RCC 7860 (cell line): Measurements from ENCODE around the gene PDLIM7.
"Not testable (repeated sequence)": the region's sequence is repeated elsewhere in the genome, so short reads cannot be mapped to it uniquely, and the experiment has no call there.

Experiments used
- DNase-seq: peaks from one replicate; pipeline ENCODE4 v3.0.0-alpha.2; 2015; ENCODE audit warnings: low spot score
- FAIRE-seq: peaks from 2 replicates; lab custom pipeline; 2012; peaks lifted over from hg19 to GRCh38; lab: Jason Lieb, UNC

PDLIM7 gene

DNA sequence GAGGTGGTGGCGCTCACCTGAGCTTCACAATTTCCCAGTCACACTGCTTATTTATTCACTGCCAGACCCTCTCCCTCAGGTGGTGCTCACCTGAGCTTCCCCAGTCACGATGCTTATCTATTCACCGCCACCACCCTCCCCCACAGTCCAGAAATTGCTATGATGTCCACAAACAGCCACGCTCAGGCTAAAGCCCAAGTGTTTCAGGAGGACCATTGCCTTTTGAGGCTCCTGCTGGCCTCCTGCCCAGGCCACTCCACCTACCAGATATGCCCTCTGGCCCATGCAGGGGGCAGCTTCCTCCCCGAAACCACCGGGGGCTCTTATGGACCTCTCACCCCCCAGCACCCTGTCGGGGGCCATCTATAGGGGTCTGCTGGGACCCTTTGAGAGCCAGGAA lies 4.6 kb downstream of the PDLIM7 start:
- DNase-seq (no peak), FAIRE-seq (no peak)

DNA sequence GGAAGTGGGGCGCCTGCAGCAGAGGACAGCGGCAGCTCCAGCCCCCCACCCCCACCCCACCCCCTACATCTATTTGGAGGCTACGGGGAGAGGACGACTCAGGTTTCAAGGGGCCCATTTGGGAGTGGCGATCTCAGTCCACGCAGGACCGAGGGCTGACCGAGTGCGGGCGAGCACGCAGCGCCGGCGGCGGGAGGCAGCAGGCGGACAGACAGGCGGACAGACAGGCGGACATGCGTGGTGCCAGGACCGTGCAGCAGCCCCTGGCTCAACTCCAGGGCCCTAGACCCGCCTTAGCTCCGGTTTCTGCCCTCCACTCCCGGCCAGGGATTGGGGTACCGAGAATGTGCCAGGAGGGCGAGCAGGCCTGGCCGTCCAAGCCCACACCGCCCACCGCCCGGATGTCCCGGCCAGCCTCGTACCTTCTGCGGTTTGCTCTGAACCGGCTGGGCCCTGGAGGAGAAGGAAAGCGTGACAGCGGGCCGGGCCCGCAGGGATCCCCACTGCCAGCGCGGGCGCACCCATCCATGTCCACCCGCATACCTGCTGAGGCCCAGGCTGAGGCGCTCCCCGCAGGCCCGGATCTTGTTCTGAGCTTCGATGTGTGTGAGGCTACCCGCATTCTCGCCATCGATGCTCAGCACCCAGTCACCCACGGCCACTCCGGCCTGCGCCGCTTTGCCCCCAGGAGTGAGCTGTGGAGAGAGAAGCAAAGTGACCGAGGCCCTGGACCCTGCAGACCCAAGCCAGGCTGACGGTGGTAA lies 5.2 kb downstream of the PDLIM7 start:
- FAIRE-seq (no peak), DNase-seq (no peak)

DNA sequence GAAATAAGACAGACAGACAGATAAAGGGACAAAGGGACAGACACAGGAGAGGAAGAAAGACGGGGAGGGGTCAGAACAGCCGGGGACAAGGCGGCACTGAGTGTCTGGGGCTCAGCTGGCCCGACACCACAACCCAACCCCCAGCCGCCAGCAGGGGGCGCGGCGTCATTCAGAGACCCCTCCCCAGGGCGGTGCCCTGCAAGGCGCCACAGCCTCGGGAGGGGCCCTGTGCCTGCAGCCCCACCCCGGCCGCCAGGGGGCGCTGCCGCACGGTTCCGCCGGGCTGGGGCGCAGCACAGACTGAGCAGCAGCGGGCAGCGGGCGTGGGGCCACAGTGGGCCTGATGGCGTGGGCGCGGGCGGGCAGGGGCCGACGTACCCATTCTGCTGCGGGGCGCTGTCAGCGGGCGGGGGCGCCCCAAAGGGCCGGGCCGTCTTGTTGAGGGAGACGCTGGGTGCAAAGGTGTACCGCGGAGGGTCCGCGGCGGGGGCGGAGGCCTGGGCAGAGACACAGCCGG lies 5.9 kb downstream of the PDLIM7 start:
- DNase-seq, result no peak
- FAIRE-seq, result no peak

DNA sequence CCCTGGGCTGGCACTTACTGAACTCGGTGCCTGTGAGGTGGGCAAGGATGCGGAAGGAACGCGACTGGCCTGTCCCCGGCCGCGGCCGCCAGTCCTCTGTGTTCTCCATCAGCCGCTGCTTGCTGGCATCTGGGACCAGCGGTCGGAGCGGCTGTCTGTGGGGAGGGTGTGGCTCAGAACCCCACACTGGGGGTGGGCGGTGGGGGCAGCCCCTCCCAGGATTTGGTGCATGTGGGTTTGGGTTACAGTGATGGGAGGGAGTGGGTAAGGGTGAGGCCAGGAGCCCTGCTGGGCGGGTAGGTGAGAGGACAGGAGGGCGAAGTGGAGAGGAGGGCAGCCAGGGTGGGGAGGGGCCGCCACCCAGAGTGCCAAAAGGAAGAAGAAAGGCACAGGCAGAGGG lies 6.4 kb downstream of the PDLIM7 start:
- FAIRE-seq (no peak), DNase-seq (no peak)

DNA sequence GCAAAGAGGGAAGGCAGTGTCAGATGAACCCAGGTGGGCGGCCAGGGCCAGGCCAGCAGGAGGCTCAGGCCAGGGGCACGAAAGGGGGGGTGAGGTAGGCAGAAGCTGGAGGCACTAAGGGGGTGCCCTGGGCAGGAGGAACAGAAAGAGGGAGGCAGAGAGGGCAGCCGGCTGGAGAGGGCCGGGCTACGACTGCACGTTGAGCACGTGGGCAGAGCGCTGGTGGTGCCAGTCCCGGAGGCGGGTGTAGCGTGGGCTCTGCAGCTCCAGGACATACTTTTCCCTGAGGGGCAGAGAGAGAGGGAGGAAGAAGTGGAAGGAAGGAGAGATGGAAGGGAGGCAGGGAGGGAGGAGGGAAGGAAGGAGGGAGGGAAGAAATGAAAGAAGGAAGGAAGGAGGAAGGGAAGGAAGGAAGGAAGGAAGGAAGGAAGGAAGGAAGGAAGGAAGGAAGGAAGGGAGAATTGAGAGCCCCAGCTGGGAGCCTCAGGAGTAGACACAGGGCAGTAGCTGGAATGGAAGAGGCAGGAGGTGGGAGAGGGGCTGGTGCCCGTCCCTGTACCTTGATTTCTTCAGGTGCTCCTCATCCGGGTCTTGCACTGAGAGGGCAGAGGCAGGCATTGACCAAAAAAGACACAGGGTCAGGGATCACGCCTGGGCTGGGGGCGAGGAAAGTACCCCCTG lies 7.0 kb downstream of the PDLIM7 start:
- FAIRE-seq (no peak), DNase-seq (no peak)

DNA sequence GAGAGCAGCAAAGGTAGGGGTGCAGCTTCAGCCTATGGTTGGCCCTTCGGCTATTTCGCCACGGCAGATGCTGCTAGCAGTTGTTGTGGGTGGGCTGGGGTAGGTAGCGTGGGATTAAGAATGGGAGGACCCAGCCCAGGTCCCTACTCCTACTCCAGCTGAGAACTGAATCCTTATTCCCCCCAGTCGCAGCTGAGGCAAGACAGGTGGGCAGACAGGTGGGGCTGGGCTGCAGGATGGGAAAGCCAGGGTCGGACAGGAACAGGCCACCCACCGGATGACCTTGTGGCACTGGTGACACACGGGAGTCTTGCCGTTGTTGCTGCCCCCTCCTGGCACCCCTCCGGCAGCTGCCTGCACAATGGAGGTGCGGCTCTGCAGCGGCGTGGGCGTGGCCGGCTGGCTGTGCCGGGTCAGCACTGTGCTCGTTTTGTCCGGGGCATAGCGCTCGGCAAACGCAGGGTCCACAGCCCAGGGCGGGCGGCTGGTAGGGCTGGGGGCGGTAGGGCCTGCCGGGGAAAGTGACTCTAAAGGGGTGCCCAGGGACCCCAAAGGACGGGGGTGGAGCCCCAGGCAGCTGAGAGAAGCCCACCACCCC lies 8.2 kb downstream of the PDLIM7 start:
- DNase-seq (no peak), FAIRE-seq (no peak)

DNA sequence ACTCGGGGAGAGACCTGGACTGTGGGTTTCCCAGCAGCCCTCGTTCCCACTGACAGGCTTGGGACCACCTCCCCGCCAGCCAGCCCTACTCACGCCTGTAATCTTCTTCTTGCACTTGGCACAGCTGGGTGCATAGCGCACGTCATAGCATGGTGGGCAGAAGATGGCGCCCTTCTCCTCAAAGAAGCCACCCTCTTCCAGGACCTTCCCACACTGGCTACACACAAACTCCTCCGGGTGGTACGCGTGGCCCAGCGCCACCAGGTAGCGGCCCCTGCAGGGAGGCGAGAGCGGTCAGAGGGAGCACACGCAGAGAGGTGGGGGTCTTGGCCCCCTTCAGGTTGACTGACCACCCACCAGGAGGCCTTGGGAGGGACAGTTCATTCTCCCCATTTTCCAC lies 9.4 kb downstream of the PDLIM7 start:
- FAIRE-seq, result no peak
- DNase-seq, result no peak

DNA sequence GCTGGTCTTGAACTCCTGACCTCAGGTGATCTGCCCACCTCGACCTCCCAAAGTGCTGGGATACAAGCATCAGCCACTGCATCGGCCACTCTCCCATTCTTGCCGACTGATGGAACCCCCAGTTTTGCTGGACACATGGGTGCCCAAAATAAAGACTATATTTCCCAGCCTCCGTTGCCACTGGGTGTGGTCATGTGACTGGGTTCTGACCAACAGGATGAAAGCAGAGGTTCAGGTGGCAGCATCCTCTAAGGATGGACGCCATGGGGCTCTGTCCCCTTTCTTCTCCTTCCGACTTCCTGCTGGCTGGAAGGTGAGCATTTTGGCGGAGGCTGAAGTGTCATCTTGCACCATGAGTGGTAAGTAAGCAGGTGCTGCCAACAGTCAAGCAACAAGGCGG lies 10.3 kb downstream of the PDLIM7 start:
- FAIRE-seq (no peak), DNase-seq (no peak)

DNA sequence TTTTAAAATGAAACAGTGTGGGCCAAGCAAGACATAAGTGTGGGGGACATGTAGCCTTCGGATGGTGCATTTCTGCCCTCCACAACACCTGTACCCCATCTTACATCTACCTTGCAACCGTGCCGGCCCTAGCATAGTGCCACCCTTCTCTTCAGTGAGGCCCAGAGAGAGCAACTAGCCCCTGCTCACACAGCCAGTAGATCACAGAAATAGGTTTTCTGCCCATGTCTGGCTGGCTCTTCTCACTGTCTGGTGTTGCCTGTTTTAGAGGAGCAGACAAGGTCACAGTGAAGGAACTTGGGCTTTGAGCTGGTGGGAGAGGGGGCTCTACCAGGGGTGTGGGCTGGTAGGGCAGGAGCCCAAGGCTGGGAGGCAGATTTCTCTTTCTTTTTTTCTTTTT lies 11.1 kb downstream of the PDLIM7 start:
- FAIRE-seq (no peak), DNase-seq (no peak)

DNA sequence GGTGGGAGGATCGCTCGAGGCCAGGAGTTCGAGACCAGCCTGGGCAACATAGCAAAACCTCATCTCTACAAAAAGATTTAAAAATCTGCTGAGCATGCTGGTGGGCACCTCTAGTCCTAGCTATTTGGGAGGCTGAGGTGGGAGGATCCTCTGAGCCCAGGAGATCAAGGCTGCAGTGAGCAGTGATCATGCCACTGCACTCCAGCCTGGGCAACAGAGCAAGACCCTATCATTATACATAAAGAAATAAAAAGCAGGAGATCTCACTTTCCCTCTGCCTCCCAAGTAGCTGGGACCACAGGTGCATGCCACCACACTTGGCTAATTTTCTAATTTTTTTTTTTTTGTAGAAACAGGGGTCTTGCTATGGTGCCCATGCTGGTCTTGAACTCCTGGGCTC lies 11.7 kb downstream of the PDLIM7 start:
- DNase-seq, FAIRE-seq: not testable (repeated sequence)

DNA sequence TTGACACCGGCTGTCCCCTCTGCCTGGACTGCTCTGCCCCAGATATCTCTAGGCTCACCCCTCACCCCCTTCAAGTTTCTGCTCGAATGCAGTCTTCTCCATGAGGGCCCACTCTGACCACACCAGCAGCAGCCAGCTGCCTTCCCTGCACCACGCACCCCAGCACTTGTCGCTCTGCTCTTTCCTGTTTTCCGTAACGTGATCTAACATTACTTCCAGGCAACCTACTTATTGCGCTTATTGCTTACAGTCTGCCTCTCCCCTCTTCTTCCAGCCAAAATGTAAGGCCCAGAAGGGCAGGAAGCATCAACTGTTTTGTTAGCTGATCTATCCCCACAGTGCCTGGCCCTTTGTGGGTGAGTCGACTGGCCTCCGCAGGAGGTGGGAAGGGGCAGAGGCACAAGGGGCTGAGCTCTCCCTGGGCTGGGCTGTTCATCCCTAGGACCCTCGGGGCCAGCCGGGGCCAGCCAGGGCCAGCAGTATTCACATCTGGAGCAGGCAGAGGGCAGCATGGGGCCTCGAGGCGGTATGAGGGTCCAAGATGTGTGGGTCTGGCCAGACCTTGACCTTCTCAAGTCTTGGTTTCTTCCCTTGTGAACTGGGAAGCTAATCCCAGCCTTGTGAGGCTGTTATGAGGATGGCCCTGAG lies 12.4 kb downstream of the PDLIM7 start:
- FAIRE-seq, result no peak
- DNase-seq, result no peak

DNA sequence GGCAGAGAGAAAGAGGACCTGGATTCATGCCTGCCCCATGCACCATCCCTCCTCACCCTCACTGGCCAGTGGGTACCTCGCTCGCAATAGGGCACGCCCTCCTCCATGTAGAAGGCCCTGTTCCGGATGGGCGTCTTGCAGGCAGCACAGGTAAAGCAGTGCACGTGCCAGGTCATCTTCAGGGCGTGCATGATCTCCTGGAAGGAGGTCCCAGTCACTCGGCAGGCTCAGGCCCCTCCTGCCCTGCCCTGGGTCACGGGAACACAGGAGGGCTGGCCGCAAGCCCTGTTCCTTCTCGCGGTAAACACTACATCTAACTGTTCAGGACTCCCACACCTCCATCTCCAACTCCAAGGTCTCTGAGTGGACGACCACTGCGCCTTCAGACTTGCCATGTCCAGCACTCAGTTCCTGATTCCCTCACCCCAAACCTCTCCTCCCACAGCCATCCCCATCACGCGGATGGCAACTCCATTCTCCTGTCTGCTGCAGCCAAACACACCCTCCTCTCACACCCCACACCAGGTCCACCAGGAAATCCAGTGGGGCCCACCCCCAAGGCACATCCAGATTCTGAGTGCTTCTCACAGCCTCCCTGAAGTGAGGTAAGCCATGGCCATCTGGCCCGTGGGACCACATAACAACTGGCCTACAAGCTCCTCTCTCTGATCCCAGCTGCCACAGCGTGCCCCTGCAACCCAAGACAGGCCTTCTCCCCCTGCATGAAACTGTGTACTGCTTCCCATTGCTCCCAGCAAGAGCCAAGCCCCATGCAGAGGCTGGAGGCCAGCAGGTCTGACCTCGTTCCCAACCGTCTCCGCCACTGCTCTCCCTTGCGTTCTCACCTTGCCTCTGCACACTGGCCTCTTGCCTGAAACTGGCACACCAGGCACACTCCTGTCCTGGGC lies 13.2 kb downstream of the PDLIM7 start:
- FAIRE-seq (no peak), DNase-seq (no peak)

DNA sequence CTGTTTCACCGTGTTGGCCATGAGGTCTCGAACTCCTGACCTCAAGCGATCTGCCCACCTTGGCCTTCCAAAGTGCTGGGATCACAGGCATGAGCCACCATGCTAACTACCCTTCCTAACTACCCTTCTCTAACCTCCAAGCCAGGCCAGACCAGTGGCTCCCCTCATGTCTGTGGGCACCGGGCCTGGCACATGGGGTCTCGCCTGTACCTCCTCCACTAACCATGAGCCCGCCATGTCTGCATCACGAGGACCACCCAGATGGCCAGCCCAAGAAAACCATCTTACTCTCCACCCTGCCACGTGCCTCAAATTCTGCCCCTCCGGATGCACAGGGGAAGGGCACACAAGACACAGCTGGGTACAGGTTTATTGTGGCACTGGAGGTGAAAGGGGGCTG lies 14.4 kb downstream of the PDLIM7 start:
- no peak for FAIRE-seq
- no peak for DNase-seq

DNA sequence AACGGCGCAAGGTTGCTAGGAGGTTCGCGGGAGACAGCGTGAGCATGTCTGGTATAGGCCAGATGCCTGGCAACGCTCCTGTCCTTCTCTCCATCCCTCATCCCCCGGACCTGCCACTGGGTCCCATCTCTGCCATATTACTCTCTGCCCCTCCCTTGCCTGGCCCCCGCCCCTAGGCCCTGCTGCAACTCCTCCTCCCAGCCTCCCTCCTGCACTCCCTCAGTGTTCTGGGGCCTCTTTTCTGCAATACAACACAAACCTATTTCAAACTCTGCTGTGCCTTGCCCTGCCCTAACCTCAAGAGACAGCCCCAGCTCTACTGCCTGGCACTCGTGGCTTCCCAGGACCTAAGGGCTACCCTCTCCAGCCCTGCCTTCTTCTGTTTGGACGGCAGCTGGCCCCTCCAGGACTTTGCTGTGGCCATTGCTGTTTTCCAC lies 15.0 kb downstream of the PDLIM7 start:
- FAIRE-seq (no peak), DNase-seq (no peak)

DNA sequence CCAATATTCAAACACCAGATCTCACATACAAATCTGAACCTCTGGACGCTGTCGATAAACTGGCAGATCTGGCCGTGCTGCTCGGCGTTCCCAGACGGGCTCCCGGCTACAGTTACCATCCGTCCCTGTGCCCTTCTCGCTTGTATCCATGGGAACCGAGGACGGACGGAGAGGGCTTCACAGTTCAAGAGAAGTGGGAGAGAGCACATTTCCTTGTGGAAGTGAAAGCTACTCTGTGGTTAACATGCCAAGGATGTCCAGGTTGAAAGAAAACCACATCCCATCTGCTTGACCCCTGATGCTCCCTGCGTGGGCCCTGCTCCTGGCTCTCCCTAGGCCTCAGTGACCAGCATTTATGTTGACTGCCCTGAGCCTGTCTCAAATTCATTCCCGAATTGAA lies 17.6 kb downstream of the PDLIM7 start:
- DNase-seq (peak; percentile 49), FAIRE-seq (peak; percentile 21)

DNA sequence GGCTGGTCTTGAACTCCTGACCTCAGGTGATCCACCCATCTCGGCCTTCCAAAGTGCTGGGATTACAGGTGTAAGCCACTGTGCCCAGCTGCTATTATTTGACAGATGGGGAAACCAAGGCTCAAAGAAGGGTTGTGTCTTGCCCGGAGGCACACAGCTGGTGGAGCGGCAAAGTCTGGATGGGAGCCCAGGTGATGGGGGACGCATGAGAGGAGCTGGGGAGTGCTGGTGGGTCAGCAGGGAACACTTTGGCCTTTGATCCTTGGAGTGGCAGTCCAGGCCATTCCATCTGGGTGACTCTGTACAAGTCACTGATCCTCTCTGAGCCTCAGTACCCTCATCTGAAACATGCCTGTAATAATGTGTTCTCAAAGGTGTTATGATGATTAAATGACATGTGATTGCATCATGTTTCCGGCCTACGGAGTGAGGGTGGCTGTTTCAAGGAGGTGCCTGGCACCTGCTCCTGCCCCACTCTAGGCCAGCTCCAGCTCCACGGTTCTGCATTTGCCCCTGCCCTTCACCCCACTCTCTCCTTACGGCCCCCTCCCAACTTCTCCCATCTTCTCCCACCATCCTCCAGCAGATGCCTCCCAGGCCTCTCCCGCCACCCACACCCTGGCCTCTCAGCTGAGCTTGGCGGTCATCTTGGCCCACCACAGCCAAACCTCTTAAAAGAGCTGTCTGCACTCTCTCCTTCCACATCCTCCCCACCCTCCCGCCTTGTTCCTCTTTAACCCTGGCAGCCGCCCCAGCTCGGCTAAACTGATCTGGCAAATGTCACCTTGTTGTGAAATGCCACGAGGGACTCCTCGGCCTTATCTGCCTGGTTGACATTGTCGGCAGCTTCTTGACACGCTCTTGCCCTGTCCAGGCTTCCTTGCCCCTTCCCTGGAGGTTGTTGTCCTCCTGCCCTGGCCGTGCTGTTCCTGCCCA lies 18.4 kb downstream of the PDLIM7 start:
- FAIRE-seq (no peak), DNase-seq (no peak)

DNA sequence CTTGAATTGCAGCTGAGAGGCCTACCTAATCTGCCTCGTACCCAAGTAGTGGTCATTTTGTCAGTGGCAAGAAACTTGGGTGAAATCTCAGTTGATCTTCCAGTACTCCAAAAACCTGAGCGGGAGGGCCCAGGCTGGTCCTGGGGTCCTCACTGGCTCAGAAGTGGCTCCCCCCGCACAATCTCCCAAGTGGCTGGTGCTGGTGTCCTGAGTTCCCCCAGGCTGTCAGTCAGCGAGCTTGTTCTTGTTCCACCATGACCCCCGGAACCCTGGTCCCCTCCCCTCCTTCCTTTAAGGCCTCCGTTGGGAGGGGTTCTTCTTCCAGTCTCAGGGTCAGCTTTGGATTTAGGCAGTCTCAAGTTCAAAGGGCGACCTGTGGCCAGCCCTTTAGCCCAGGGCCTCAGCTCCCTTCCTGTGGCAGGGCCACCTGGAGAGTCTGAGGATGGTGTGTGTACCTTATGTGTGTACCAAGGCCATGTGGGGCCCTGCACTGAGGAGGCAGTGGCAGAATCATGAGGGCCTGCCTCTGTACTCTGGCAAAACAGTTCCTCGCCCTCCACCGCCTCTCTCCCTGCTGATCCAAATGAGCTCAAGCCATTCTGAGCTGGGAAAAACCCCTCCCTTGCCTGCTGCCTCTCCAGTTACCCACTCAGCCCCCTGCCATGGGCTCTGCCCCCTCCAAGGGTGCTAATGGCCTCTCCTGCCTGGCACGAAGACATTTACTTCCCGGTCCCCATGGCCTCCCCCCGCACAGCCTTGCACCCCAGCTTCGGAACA lies 19.5 kb downstream of the PDLIM7 start:
- DNase-seq (no peak), FAIRE-seq (no peak)

DNA sequence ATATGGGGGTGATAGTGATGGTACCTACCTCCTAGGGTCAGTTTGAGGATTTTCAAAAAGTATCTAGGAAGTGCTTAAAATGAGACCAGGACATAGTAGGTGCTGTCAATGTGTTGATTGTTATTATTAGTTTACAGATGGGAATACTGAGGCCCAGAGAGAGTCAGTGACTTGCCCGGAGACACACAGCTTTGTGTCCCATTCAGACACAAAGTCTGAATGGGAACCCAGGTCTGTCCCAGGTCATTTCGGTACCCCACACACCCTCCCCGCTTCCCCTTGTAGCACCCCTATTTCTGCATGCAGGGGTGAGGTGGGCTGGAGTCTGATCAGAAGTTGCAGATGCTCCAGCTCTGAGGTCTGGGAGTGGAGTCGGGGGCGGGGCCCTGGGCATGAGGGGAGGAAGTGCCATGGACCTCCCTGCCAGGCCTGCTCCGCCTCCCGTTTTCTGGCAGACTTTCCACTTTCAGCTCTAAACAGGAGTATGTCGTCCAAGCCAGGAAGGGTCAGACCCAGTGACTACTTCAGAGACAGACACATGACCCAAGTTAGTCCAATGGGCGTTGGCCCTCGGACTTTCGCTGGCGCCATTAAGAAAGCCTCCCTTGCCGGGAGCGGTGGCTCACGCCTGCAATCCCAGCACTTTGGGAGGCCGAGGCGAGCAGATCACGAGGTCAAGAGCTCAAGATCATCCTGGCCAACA lies 20.7 kb downstream of the PDLIM7 start:
- FAIRE-seq (no peak), DNase-seq (no peak)
